Stimulated activated naive CD4-positive, alpha-beta T cell (primary cell): Measurements from ENCODE around the gene ABHD8.

Experiments
- DNase-seq, 6 experiments: peaks; one replicate each; lab custom pipeline; 2025; lab: John Stamatoyannopoulos, UW

The ABHD8 gene

GRCh38 chr19:17333611-17334413 is 30.6 kb upstream of the ABHD8 start:
- peak; percentile 34 to 63 (median 48) for DNase-seq

- DNase-seq: peak in 3 of 6 experiments; percentile 13 to 15 (median 13)
Measured at GRCh38 chr19:17332677-17333581, 29.7 kb upstream of the ABHD8 start.

- no peak for DNase-seq
Measured at GRCh38 chr19:17332360-17332676, 29.1 kb upstream of the ABHD8 start.

GRCh38 chr19:17331045-17331558 is 27.9 kb upstream of the ABHD8 start:
- no peak for DNase-seq

DNA sequence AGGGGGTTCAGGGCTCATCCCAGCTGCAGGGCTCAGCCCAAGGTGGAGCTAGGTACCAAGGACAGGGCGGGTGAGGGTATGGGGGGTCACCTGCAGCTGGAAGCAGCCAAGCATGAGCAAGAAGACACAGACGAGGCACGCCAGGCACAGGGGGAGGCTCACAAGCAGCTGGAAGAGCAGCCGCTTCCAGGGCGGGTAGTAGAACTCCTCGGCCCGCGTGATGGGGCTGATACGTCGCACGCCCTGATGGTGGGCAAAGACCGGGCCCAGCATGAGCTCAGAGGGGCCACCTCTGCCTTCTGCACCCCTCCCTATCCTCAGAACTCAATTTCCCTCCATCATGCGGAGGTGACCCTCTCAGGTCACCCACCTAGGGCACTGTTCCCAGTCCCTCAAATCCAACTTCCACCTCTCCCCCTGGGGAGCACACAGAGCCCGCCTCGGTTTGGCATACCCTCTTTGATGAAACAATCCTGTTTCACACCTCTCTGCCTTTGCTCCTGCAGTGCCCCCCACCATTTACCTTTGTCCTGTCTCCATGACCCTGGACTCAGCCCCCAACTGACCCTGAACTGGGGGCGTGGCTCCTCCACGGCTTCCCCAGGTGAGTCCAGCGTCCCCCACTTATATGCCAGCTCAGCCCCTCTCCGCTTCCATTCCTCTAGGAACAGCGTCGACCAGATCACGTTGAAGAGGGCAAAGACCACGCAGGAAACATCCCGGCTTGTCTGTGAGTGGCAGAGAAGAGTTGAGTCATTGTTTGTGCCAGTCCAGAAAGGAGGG is 27.2 kb upstream of the ABHD8 start:
- DNase-seq: no peak

GRCh38 chr19:17329366-17330261 is 26.4 kb upstream of the ABHD8 start:
- DNase-seq: no peak

GRCh38 chr19:17328517-17329365 is 25.5 kb upstream of the ABHD8 start:
- peak in 5 of 6 experiments; percentile 28 to 58 (median 50) for DNase-seq

DNA sequence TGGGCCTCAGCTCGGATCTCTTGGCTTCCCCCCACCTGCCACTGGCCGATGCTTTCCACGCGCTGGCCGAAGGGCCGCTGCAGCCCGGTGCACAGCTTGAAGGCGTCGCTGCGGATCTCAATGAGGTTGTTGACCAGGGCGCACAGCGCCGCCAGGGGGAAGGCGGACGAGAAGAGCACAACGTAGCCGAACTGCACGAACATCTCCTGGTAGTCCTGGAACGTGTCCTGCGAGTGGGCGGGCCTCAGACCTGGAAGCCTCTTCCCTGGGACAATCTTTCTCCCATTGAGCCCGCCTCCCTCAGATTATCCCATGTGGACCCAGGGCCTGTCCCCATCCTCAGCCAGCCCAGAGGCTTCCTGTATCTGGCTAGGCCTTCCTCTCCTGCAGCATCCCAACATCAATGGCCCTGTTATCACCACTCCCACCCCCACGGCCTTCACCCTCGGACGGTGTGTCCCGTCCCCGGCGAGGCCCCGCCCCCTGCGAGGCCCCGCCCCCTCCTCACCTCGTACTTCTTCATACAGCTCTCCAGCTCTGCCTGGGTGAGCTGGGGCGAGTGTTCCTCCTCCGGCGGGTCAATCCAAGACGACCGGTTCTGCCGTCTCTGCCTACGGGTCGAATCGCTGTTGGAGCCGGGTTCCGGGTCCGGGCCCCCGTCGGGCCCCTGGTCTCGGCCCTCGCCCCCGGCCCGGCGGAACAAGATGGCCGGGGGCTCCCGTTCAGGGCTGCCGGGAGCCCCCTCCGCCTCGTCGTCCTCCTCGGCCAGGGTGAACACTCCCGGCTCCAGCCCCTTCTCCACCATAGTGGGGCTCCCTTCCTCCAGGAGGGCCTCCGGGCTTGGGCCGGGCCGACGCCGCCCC is 24.7 kb upstream of the ABHD8 start:
- peak; percentile 38 to 74 (median 52) for DNase-seq

DNA sequence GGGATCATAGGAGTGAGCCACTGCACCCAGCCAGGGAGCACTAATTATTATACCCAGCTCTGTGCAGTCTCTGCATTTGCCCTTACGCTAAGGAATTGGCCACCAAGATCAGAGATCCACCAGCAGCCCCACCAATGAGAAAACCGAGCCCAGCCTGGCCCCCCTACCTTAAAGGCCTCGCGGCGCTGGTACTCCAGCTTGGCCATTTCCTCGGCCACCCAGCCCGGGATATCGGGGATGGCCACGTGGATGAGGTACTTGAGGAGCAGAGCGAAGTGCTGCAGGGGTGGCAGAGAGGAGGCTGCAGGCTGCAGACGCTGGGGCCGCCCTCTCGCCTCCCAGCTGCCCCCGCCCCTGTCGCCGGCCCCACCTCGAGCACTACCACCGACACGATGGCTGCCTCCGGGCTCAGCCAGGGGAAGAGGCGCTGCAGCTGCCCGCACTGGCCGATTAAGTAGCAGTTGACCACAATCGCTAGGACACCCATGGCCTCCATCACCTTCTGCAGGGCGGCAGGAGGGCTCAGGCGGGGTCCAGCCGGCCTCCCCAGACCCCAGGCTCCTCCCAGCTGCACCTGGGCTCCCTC is 23.9 kb upstream of the ABHD8 start:
- no peak for DNase-seq

- no peak for DNase-seq
Measured at GRCh38 chr19:17326595-17326966, 23.4 kb upstream of the ABHD8 start.

DNA sequence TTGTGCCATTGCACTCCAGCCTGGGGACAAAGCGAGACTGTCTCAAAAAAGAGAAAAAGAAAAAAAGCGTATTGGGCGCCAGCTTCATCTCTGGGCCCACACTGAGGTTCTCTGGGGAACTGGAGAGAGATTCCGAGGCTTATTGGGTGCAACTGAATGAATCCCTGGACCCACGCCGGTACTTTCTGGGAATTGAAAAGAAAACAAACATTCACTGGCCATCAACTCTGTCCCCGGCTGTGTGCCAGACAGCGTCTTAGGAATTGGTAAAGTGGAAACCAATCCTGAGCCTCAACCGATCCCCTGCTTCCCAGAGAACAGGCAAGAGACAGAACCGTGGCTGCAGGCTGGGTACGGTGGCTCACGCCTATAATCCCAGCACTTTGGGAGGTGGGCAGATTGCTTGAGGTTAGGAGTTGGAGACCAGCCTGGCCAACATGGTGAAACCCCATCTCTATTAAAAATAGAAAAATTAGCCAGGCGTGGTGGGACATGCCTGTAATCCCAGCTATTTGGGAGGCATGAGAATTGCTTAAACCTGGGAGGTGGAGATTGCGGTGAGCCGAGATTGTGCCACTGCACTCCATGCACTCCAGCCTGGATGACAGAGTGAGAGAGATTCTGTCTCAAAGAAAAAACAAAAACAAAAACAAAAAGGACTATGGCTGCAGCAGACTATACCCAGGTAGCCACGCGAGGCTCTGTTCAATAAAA is 22.8 kb upstream of the ABHD8 start:
- DNase-seq: no peak

- no peak for DNase-seq
Measured at GRCh38 chr19:17325133-17325532, 21.9 kb upstream of the ABHD8 start.

GRCh38 chr19:17324357-17325114 is 21.3 kb upstream of the ABHD8 start:
- no peak for DNase-seq

DNA sequence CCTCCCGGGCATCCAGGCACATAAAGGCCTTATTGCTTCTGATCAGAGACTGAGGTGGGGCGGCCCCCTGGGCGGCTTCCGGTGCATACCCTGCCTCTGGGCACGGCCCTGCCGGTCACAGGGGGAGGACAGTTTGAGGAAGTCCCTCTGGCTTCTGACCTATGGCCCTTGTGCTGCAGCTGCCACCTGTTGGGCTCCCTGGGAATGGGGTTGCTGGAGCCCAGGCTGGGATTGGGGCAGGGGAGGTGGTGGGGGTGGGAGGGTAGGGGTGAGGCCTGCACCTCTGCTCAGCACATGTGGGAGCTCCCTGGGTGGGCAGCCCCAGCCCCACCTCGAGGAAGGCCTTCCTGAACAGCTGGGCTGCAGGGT is 20.7 kb upstream of the ABHD8 start:
- peak in 1 of 6 experiments; percentile 12 for DNase-seq

DNA sequence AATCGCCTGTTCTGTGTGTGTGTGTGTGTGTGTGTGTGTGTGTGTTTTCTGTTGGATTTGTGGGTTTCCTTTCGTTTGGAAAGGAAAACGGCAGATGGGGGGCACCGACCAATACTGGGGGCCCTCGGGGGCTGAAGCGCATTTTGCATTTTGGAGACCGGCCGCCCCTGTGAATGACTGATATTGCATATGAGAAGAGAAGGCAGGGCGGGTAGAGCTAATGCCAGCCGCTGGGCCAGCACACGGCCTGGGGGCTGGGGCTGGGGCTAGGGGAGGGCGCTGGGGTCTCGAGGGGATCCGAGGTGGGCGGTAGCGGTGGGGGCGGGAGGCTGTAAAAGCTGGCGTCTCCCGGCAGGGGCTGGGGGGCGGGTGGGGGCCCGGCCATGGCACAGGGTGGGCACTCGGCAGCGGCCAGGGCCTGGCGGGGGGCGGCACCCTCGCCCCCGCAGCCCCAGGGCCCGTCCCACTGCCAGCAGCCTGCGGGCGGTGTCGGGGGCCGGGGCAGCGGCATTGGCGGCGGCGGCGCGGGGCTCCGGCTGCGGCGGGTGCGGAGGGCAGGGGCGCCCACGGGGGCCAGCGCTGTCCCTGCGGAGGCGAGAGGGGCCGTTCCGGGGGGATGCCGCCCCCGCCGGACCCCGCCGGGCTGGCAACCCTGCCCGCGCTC is 20.2 kb upstream of the ABHD8 start:
- DNase-seq: peak in 1 of 6 experiments; percentile 8

GRCh38 chr19:17322854-17323253 is 19.6 kb upstream of the ABHD8 start:
- DNase-seq: no peak
